GM21390 (cell line): ENCODE data around the gene SMYD2.

Experiments
- ATAC-seq: cut with Tn5 transposase; IDR thresholded peaks from one replicate; pipeline ENCODE4 v1.9.1; 2021; ENCODE audit not compliant: unreplicated experiment

Gene SMYD2

GRCh38 chr1:214300149-214300780 lies 19.3 kb downstream of the SMYD2 start:
- ATAC-seq, result no peak

- ATAC-seq, result no peak
These were observed 20.6 kb downstream of the SMYD2 start for GRCh38 chr1:214301526-214301925.

GRCh38 chr1:214303141-214303930 lies 22.4 kb downstream of the SMYD2 start:
- ATAC-seq, result no peak

DNA sequence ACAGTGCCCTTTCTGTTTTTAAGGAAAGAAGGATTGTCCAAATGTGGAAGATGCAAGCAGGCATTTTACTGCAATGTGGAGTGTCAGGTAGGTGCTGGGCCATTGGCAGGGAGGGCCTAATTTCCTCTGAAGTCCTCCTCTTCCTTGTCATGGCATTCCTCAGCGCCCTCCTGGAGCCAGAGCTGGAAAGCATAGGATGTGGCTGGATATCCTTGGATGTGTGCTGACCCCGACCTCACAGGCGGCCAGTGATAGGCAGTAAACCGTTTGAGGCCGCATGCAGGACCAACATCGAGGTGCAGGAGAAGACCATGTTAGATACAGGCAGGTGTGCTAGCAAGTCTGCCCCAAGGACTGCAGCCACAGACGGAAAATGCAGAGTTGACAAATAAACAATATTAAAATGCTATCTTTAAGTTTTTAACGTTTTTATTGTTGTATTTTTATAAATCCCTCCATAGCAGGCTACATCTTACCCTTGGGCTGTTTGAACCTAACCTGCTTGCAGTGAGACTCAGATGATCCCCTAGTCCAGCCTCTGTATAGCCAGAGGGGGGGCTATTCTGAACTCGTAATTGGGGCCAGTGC lies 24.3 kb downstream of the SMYD2 start:
- ATAC-seq, result no peak

- ATAC-seq, result no peak
These were observed 25.3 kb downstream of the SMYD2 start for GRCh38 chr1:214306269-214306668.

DNA sequence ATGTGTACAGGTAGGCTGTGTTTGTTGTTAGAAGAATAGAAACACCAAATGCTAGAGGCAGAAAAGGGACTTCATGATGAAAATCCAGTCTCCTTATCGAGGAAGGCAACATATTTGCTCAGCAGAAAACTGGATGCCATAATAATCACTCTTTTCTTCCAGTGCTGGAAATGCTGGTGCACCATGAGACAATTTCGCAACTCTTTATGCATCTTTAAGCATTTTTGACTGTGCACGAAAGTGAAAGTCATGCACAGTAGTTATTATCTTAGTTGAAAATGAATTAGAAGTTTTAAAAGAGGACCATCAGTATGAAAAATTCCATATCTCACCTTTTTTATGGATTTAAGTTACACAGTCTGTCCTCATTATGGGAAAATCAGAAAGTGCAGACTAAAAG lies 29.1 kb downstream of the SMYD2 start:
- ATAC-seq, result peak; percentile 68

GRCh38 chr1:214310777-214311690 lies 30.1 kb downstream of the SMYD2 start:
- ATAC-seq, result no peak

GRCh38 chr1:214312530-214313051 lies 31.6 kb downstream of the SMYD2 start:
- ATAC-seq, result no peak

DNA sequence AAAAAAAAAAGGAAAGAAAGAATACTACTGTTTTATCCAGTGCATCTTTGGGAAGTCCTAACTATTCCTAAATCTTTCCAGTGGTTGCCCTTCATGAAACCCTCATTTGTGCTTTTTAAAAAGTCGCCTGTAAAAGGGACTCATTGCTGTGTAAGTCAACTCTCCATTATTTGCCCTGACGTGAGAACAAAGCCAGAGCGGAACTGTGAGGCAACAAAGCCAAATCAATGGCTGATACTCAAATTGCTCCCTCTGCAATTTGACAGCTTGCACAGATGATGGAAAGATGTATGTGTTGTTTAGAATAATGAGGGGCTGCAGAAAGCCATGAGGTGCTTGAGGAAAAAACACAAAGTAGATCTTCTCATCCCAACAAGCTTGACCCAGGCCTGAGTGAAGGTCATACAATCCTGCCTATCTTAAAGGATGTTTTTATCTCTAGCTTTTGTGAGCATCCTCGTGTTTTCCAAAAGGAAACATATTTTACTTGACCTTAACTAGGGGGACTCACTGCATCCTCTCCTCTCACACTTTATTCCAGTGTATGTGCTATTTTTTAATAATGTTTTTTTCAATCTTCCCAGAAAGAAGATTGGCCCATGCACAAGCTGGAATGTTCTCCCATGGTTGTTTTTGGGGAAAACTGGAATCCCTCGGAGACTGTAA lies 33.4 kb downstream of the SMYD2 start:
- ATAC-seq, result no peak

GRCh38 chr1:214316593-214316992 lies 35.6 kb downstream of the SMYD2 start:
- ATAC-seq, result no peak

GRCh38 chr1:214317300-214317699 lies 36.3 kb downstream of the SMYD2 start:
- ATAC-seq, result no peak

DNA sequence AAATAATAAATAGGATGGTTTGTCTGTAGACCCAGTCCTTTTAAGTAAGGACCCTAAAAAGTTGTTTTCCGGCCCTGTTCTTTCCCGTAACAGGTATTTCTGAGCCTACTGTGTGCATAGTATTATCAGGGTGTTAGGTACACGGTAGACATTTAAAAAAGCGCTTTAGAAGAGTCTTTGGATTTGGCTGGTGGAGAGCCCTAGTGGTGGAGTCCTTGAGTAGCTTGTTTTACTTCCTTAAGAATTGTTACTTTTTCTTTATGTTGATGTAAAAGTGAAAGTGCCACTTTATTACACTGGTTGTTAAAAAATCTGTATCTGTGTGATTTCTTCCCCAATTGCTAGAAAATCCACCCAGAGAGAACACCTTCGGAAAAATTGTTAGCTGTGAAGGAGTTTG lies 36.8 kb downstream of the SMYD2 start:
- ATAC-seq, result no peak

GRCh38 chr1:214318356-214318755 lies 37.4 kb downstream of the SMYD2 start:
- no peak for ATAC-seq

- ATAC-seq, result no peak
These were observed 38.2 kb downstream of the SMYD2 start for GRCh38 chr1:214318956-214319736.

- no peak for ATAC-seq
These were observed 39.0 kb downstream of the SMYD2 start for GRCh38 chr1:214319938-214320337.

DNA sequence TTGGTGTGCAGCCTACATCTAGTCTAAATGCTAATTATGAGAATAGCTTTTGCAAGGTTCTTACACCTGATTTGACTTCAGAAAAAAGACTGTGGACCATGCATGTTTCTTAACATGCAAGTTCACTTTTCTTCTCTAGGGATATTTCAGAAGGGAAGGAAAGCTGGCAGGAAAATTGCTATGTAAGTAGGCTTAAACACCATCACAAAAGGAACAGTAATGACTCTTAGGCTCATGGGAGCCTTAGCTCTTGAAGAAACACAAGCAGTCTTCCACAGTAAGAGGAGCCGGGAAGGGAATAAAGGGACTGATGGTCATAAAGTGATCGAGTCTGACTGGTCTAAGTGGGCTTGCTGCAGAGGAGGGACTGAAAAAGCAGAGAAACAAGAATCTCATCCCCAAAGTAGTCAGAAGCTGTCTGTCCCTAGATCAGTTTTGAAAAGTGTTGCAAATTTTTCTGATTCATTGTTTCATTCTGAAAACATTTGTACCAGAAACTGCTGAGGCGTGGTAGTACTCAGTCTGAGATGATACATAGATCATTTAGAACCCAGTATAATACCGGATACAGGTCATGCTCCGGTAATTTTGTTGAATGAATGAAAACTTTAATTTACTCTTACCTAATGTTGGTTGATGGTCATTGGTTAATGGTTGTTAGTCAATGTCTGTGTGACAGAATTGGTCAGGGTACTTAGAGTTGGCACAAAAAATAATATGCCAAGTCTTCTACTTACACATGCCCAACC lies 40.9 kb downstream of the SMYD2 start:
- peak; percentile 83 for ATAC-seq

GRCh38 chr1:214324896-214325800 lies 44.2 kb downstream of the SMYD2 start:
- no peak for ATAC-seq

DNA sequence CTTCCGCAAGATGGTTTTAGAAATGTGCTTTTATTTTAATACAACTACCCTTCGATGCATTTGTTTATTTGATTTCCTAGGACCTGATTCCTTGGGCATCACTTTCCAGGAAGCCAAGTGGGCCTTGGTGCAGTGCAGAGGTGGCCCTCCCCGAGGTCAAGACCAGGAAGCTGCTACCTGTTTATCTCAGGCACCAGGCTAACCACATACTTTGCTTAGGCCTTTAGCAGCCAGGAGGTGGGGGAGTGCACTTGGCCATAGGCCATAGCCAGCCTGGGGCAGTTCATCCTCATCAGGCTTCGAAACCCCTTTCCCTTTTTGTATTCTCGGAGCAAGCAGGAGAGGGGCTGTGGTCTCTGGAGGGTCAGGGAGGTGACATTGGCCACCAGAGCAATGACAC lies 45.4 kb downstream of the SMYD2 start:
- ATAC-seq, result peak; percentile 35
